HG03159 (cell line): Measurements from ENCODE around the gene MYRIP.
"Not testable (repeated sequence)": the region's sequence is repeated elsewhere in the genome, so short reads cannot be mapped to it uniquely, and the experiment has no call there.

ENCODE experiments used
- ATAC-seq: cut with Tn5 transposase; IDR thresholded peaks from one replicate; pipeline ENCODE4 v1.9.1; 2021; ENCODE audit warnings: mild to moderate bottlenecking, moderate library complexity; ENCODE audit not compliant: unreplicated experiment

Gene MYRIP

DNA sequence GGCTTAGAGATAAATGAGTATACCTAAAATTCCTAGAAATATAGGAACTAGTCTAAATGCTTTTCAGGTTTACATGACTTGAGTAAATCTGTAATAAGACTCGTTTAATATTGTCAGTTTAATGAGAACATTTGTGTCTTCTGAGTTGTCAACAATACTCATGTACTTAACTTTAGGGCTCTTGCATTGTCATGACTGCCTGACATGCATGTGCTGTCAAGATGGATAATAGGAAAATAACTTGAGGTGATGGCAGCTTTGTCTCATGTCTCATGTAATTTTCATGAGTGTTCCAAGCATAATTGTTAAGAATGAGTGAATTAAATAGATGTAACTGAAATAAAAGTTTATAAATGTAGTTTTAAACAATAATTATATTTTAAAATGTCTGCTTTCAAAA is 455.0 kb downstream of the MYRIP start:
- ATAC-seq, result no peak

DNA sequence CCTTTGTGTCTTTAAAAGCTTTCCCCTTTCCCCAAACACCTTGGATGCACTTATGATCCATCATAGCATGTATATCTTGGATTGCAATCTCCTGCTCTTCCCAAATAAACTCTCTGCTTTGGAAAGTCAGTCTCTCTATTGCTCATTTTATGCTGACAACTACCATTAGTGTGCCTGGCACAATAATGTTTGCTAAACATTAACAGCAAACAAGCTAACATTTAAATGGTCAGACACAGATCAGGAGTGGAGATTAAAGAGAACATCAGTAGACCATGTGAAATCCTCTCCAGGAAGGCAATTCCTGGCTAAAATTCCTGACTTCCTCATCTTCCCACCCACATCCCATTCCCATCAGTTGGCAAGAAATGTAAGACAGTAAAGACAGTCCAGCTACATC is 455.8 kb downstream of the MYRIP start:
- ATAC-seq, result no peak

DNA sequence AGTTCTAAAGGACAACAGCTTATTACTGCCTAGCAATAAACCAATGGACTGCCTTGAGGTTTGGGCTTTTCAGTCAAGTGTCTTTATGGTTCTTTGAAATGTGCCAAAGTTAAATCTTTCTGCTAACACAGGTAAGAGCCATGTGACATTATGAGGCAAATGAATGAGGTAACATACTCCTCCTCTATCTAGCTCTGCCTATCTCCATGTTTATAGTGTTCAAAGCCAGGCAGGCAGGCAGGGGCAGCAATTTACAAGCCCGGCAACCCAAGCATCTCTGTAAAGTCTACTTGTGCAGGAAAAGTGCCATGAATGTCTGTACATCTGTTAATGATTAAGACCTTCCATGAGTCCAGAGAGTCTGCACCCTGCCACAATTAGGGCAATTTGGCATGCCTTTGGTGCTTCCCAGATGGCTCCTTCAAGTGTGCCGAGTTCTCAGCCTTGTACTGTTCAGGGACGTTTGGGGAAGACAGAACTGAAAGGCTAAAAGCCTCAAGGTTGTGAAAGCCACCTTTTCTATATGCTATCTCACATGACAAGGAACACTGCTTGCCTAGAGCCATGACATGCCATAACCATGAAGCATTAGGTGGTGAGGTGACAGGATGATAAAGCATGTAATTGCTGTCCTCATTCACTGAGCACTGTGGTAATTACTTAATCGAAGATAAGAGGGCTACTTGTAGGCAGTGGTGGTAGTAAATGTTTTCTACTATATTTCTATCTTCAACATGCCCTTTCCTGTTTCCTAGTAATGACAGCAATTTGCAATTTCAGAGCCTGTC is 458.7 kb downstream of the MYRIP start:
- no peak for ATAC-seq

DNA sequence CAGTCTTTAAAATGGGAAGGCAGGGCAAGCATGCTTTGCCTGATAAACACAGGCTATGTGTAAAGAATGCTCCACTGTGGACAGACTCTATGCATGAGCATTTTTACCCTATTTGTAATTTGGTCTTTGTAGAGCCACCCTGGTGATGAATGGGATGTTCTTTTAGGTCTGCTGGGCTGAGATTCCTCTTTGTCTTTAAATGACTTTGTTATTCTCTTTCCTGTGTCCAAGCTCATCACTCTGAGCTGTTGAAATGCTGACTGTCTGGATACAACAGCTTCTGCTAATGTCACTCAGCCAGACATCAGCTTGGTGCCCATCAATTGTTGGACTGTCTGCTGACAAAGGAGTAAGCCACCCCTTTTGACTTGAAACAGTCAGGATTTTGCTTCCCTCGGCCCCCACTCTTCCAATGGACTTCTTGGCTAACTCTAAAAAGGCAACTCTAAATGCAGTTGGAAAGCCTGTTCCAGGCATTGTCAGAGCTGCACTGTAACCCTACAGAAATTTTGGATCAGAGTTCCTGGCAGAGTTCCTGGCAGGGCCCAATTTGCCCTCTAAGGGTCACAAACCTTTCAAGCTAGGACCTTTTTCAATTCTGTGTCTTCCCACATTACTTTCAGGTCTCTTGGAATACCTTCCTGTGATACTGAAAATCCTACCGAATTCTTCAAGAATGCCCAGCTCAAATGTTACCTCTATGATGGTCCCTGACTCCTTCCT is 459.6 kb downstream of the MYRIP start:
- ATAC-seq, result no peak

DNA sequence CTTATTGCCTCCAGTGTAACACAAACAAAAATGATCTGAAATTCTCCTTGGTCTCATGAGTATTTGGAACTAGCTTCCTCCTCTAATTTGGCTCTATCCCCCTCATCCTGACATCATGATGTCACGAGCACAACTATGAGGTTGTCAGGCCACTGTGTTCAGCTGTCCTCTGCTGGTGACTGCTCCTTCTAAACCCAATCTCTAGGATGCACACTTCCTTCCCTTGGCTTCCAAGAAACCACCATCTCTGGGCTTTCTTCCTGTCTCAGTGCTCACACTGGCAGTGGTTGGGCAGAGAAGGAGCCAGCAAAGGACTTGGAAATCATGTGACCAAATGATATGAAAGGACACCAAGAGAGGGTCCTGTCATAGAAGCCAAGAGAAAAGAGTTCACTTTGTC is 469.4 kb downstream of the MYRIP start:
- no peak for ATAC-seq

DNA sequence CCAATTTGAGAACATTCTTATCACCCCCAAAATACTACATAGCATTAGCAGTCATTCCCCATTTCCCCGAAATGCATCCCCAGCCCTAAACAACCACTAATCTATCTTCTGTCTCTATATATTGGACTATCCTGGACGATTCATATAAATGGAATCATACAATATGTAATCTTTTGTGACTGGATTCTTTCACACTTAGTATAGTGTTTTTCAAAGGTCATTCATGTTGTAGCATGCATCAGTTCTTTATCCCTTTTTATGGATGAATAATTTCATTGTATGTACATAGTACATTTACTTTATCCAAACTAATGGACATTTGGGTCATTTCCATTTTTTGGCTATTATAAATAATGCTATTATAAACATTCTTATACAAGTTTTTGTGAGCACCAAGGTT is 472.6 kb downstream of the MYRIP start:
- no peak for ATAC-seq

DNA sequence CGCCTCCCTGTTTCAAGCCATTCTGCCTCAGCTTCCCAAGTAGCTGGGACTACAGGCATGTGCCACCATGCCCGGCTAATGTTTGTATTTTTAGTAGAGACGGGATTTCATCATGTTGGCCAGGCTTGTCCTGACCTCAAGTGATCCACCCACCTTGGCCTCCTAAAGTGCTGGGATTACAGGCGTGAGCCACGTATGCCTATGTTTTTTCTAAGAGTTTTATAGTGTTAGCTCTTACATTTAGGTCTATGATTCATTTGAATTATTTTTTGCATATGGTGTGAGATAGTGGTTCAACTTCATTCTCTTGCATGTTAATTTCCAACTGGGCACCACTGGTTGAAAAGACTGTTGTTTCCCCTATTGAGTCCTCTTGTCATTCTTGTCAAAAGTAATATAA is 473.6 kb downstream of the MYRIP start:
- not testable (repeated sequence) for ATAC-seq

DNA sequence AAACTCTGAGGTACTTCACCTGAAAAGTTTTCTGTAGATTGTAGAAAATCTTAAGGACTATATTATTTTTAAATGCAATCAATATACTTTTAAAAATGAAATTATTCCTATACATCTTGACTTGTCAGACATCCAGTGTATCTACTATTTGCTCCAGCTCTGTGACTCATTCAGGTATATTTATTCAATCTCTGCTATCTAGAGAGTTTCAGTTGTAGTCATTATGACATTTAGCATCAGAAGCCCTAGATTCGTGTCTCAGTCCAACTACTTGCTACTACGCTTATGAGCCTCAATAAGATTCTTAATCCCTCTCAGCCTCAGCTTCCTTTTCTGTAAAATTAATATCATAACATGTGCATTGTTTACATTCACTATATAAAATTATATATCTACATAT is 477.8 kb downstream of the MYRIP start:
- no peak for ATAC-seq

DNA sequence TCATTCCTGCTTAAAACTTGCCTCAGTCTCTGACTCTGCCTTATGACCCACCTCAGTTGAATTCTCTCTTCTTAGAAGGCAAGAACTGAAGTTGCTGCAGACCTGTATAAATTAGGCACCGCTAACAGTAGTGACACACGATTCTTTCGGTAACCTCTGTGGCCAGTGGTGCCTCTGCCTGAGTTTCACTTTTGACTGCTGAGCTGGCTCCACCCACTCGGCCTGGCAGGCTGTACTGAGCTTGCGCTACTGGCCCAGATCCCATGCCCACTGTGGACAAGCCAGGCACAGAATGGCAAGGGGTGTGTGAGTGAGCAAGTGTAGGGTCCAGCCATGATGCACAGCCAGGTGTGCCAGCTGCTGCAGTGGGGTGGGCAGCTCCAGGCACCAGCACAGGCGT is 481.0 kb downstream of the MYRIP start:
- ATAC-seq, result no peak

DNA sequence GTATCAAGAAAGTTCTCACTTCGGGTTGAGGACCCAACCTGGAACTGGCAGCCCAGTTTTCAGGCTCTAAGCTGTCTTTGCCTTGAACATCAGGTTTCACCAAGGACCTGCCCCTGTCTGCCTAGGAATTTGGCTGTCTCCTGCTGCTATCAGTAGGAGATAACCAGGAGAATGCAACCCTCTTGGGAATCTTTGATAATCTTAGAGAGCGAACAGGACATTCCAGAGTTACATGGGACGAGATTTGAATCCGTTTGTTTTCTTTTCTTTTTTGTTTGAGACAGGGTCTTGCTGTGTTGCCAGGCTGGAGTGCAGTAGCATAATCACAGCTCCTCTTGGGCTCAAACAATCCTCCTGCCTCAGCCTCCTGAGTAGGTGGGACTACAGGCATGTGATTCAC is 482.1 kb downstream of the MYRIP start:
- ATAC-seq, result no peak

DNA sequence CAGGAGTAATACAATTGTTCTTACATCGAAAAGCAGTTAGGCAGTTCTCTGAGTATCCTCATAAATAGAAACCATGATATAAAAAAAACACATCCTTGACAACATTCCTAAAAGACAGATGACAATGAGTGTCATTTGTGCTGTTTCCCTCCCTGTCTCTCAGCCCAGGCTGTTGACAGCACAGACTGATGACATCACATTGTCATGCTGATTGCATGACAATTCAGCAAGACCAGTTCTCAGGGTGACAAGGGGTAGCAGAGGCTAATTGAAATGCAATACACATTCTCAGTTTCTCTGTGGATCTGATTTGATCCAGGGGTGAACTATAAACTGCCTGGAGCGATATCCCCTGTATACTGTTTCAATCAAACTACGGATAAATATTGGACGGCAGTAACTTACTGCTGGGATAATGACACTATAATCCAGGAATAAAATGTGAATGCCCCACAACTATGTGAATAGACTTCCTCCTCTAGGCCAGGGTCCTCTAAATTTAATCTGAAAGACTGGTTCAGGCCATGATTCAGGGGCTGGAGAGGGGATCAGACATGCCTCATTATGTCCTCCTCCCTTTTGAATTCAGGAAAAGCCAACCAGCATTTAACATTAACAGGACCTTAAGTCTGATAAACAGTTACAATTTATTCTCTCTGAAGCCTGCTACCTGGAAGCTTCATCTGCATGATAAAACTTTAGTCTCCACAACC is 483.4 kb downstream of the MYRIP start:
- ATAC-seq, result no peak

DNA sequence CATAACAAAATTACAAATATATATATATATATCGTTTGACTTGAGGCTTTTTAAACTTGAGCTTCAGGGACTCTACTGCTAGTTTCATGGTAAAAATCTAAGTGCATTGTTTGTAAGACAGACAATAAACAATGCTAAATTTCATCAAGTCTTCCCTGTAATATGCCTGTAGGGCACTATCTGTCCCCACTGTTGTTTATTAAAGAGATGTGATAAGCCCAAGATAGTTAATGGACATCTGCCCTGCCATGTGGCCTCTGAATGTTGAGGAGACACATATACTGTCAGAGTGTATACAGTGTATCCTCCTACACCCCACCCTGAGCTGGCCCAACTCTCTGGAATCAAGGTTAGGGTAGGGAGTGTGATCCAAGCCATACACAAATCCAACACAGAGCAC is 485.0 kb downstream of the MYRIP start:
- no peak for ATAC-seq

DNA sequence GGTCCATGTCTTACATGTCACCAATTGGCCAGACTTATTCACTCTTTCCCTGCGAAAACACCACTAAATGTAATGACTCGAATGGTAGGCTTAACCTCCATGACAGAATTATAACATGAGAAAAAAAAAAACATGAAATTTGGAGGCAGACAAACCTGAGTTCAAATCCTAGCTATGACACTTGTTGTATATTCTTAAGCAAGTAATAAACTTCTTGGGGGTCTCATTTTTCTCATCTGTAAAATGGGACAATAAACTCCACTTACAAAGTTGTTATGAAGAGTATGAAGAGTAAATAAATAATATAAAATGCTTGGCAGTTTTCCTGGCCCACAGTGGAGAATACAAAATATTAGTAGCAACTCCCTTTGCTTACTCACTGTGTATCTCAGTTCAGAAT is 488.7 kb downstream of the MYRIP start:
- ATAC-seq, result no peak

DNA sequence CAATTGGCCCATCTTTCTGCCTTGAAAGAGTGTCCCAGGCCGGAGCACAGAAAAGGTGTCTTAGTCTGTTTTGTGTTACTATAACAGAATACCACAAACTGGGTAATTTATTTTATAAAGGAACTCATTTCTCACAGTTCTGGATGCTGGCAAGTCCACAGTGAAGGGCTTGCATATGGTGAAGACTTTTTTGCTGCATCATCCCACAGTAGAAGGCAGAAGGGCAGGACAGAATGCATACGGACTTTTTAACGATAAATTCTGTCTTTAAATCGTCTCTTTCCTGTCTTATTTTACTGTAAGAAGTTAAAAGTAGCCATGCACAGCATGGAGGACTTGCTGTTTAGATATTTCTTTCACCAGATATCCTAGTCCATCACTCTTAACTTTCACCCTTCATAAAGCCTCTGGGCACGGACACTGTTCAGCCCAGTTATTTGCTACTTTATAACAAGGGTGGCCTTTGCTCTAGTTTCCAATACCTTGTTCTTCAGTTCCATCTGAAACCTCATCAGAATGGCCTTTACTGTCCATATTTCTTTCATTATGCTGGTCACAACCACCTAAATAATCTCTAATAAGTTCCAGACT is 489.8 kb downstream of the MYRIP start:
- no peak for ATAC-seq

DNA sequence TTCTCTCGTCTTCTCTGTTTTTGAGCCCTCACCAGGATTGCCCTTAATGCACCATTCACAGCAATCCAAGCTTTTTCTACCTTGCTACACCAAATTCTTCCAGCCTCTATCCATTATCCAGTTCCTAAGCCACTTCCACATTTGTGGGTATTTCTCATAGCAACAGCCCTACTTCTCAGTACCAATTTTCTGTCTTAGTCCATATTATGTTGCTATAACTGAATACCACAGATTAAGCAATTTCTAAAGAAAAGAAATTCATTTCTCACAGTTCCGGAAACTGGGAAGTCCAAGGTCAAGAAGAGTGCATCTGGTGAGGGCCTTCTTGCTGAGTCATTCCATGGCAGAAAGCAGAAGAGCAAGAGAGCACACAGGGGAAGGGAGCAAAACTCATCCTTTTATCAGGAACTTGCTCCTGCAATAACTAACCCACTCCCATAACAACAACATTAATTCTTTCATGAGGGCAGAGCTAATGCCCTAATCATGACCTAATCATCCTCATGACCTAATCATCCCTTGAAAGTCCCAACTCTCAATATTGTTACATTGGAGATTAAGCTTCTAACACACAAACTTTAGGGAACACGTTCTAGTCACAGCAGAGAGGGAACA is 490.4 kb downstream of the MYRIP start:
- ATAC-seq, result no peak

DNA sequence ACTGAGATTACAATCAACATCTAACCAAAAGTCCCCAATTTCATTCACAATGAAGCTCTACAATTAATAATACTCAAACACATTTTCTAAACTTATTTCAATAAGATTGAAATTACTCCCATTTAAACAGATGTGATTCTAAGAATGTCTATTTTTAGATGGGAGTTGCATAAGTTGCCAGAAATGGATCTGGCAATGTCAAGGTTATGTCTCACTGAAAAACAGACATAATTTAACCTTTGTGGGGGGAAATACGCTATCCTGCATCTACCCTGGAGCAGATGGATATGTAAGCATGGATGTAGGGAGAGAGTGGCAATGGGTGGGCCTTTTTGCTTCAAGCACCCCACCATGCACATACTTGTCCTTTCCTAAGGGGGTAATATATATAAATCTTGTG is 493.4 kb downstream of the MYRIP start:
- ATAC-seq, result no peak

DNA sequence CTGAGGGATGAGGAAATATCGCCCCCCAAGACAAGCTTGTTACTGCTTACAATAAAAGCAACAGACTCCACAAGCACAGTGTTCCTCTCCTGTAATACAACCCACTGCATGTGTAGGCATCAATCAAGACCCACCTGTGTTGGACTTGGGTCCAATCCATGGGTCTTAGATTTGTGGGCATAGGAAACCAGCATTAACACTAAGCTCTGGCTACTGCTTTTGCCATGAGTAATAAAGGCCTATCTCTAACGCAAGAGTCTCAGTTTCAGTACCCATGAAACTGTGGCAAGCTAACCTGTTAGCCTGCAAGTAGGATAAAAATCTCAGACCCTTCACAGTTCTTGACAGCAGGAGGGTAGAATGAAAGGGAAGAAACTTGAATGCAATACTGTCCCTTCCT is 494.9 kb downstream of the MYRIP start:
- no peak for ATAC-seq

DNA sequence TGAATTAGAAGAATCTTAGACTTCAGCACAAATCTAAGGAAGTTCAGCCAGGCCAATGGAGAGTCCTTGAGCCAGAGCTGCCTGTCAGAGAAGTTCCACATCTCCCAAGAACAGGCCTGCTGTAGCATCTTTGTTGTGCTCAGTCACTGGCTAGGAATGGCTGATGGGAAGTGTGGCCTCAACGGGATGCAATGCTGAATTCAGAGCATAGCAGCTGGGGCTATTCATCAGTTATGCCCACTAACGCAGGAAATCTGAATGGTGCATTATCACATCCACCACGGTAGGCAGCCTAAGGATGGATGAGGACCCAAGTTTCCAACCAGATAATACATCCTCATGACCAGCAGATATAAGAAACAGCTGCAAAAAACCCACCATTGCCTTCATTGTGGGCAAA is 496.9 kb downstream of the MYRIP start:
- no peak for ATAC-seq

DNA sequence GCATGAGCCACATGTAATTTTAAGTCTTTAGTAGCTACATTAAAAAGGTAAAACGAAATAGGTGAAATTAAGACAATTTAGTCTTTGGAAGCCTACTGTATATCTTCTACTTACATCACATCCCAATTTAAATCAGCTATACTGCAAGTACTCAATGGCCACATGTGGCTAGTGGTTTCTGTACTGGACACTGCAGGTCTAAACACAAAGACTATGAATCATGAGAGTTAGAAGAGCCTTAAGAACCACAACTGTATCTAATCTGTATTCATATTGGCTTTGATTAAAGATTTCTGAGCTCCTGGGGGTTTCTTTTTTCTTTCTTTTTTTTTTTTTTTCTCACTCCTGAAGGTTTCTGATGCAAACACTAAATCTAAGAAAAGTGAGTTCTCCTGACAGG is 497.8 kb downstream of the MYRIP start:
- no peak for ATAC-seq

DNA sequence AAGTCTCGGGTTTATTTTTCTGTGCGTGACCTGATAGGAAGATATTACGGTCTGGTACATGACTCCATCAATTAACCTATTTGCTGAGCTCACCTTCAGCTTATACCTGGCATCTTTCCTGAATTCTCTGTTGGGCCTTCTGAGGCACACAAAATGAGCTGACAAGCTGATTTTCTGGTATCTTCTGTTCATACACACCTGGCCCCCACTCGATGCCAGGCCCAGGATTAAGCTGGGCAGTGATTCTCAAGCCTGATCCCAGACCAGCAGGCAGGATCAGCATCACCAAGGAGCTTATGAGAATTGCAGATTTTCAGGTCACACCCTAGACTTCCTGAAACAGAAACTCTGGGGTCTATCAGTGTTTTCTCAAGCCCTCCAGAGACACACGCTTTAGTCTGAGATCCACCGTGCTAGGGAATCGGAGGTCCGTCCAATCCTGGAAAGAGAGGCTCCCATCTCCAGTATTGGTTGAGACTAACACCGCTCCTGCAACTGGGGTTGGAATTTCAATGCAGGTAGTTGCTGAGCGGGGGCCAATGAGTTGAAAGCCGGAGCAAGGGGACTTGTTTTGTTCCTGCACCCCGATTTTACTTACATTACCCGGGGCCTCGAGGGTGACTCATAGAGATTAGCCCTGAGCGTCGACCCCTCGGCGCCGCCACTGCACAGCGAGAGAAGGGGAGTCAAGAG is 499.5 kb downstream of the MYRIP start:
- no peak for ATAC-seq
